GM18499 (cell line): Measurements from ENCODE around the gene ENTPD6.

Source experiments
- ATAC-seq: cut with Tn5 transposase; IDR thresholded peaks from one replicate; pipeline ENCODE4 v1.9.1; 2021; ENCODE audit warnings: moderate number of reproducible peaks; ENCODE audit not compliant: insufficient read depth, unreplicated experiment

ENTPD6 gene

DNA sequence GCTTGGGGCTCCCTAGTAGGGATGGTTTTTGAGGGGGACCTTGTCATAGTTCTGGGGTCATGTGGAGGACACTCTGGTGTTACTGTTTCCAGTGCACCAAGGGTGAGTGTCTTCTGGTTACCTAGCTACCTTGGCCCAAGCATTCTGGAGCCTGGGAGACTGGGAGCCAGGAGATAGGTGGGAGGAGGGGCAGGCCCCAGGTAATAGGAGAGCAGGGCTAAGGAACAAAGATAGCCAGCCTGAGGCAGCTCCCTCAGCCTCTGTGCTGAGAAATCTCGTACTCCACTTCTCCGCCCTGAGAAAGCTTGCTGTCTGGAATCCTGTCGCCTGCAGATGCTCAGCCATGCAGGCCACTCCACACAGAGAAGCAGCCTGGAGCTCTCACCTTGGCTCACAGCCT lies 8.3 kb upstream of the ENTPD6 start:
- no peak for ATAC-seq

DNA sequence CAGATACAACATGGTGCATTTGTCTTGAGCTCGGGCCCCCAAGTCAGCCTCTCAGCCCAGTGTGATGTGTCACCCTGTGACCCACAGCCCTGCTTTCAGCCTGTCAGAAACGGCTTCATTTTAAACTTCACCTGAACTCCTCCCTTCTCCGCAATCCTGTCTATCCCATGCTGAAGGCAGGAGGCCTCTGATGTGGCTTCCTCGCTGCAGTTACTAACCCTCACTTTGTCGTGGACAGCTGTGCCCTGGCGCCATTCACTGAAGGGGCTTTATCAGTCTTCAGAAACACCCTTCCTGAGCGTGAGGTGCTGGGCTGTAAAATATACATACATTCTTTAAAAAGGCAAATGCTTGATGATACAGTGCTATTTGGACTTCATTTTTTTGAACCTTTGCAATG lies 7.9 kb upstream of the ENTPD6 start:
- no peak for ATAC-seq

DNA sequence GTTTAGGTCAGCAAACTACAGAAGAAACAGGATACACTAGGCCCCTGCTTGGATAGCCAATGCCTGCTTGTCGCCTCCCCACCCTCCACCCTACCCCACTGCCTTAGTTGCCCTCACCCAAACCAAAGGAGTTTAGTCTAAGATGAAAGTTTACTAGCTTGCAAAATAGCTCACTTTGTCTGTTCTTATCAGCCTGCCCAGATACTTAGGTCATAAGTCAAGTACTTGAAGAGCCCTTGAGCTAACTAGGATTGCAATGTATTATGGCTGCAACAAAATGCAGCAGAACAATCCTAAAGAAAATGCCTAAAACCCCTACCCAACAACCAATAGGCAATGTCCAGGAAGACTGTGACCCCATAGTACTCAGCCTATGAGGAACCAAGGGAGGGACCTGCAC lies 7.3 kb upstream of the ENTPD6 start:
- ATAC-seq = no peak

DNA sequence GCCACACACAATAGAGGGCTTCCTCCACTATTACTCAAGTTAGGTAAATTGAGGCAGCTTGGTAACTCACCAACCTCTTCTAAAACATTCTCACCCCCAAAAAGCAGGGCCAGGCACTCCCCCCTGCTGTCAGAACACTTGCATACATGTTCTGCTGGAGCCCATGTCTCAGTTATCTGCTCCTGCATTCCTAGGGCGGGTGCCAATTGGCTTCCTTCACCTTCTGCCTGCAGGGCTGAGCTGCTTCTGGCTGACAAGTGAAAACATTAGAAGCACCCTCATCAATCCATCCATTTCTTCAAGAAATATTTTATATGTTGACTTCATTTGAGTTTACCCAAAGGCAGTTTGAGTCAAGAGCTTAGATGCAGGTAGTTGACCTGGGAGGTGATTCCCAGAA lies 4.5 kb upstream of the ENTPD6 start:
- no peak for ATAC-seq

DNA sequence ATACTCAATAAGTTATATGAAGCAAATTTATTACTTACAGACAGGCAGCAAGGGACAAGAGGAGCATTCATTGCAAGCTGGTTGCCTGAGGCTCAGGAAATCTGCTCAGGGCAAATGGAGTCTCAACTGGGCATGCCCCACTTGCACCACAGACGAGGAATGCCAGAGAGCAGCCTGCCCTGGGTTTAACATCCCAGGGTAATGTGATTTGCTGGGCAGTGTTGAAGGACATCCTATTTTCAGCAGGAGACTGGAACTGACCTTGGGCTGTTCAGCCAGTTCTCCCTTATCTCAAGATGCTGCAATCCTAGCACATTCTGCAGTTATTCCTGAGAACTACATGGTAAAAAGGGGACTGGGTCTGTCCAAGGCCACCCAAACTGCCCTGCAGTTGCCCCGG lies 3.8 kb upstream of the ENTPD6 start:
- no peak for ATAC-seq

DNA sequence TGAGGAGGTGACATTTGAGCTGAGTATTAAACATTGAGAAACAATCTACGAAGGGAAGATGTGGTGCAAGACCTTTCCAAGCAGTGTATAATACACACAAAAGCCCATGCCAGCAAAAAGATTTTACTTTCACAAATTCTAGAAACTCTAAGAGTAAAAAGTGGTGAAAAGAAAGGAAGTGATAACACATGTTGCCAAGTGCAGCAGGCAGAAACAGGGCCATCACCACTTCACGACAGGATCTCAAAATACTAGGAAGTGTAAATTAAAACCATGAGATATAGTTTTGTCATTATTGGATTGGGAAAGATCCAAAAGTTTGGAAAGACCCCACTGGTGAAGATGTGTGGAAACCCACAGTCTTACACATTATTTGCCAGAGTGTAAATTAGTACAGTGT lies 1.7 kb upstream of the ENTPD6 start:
- no peak for ATAC-seq

DNA sequence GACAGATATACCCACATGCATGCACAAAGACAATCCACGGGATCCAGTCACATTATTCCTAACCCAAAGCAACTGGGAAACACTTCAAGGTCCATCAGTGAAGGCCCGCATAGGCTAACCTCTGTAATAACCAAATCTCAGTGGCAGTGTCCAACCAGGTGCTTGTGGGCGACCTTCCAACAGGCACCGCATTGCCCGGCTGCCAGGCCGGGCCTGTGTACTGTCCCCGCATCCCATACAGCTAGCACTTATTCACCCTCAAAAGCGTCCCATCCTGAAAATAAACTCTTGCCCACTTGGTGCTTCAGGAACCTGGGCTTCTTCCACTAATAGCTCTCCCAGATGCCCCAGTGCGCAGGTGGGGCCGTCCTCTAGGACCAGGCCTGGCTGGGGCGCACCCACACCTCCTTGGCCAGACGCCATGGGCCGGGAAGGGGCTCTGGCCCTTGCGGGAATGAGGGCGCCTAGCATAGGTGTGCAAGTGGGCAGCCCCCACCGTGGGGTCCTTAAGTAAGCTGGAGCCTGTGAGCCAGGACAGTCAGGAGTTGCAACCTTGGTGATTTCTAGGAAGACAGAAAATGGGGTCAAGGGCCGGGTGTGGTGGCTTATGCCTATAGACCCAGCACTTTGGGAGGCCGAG lies 1.1 kb upstream of the ENTPD6 start:
- ATAC-seq = no peak

DNA sequence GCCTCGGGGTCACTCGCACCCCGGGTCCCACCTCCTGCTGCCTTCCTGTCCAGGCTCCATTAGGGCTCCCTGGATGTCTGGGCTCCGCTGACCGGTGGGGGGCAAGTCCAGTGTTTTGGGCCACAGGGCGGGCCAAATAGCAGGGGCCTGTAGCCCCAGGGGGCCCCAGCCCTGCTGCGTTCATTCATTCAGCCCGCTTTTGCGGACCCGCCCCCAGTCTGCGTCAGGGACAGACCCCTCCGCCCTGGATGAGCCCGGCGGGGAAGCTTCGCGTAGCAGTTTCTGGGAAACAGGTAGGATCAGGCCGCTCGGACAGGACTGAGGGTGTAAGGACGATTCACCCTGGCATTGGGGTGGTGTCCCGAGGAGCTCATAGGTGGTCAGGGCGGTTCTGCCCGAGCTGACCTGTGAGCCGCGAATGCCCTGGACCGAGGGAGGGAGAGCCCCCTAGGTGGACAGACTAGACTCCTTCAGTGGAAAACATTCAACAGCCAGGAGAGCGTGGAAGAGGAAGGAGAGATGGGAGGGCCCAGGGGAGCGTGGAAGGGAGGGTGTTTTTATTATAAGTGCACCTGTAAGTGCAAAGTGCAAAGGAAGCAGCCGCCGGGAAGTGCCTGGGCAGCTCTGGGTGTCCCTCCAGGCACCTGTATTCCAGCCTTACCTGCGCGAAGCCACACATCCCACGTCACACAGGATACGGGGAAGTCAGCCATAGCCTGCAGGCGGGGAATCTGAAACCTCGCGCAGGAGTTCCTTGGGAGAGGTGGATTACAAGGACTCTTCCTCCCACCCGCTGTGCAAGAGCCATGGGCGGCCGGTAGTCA lies 662 bp downstream of the ENTPD6 start:
- no peak for ATAC-seq

DNA sequence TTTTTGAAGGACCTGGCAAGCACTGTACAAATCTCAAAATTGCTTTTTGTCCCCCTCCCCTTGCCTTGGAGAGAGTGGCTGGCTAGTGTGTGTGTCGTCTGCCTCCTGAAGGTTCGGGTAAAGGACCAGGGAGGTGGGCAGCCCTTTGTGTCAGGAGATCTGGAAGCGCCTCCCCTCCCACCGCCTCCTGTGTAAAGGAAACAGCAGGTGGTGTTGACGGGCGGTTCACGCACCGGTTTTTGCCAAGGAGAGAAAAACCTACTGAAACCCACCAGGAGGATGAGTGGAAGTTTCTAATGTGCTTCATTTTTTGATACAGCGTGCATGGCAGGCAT lies 1.2 kb downstream of the ENTPD6 start:
- ATAC-seq = no peak

DNA sequence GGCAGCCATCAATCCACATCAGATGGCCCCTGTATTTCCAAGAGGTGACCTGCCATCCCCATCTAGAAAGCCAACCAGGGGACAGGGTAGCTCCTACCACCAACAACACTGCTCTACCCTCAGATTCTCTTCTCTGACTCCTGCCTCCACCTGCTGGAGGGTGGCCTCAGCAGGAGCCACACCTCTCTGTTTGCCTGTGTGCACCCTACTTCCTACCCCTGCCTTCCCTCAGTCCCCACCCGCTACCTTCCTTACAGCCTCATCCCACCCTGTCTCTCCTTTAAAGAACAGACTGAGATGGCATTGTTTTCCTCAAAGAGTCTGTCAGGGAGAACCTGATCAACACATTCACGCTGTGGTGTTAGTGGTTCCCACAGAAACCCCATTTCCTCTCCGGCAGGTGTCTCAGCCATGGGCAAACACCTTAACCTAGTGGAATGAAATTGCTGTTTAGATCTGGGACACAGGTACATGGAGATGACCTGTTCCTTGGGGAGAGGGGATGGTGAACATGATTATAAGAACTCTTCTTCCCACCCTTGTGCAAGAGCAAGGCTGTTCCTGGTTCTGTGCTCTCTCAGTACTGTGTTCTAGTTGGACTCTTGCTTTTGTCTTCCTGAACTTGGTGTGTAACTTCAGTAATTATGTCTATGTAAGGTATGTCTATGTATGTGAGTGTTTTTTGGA lies 1.8 kb downstream of the ENTPD6 start:
- no peak for ATAC-seq

DNA sequence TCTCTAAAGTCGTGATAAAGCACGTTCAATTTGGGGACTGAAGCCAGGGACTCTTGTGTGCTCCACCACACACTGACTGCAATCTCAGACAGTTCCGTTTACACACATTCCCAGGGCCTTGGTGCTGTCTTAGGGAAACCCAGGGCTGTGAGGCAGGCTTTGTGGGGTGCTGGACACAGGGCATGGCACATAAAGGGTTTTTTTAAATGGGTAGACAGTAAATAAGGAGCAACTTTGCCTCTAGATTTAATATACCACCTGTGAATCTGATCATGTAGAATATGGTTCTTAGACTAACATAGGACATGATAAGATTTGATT lies 2.3 kb downstream of the ENTPD6 start:
- ATAC-seq = no peak

DNA sequence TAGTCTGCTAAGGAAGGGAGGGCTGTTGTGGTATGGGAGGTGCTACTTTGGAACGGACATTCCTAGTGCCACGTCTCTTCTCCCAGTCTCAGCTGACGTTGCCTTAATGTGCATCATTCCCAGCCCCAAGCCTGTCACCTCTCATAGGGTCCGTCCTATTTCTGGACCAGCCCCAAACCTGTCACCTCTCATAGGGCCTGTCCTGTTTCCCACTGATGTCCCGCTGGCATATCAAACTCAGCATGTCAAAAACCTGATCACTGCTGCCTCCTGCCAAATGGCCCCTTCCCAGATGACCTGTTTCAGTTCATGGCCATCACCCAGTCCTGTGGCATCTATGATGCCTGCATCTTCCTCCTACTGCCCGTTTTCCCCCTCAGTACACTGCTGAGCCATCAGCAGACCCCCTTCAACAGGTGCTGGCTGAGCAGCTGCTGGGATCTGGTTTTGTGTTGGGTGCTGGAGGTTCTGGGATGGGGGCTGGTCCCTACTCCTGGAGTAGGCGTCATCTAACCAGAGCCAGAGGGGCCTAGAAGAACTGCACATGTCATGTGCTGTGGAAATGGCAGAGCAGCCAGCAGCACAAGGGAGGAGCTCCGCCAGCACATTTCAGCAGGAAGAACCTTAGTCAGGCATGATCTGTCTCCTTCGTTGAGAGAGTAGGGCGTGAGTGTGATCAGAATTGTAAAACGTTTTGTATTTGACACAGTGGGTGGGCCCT lies 3.3 kb downstream of the ENTPD6 start:
- no peak for ATAC-seq

DNA sequence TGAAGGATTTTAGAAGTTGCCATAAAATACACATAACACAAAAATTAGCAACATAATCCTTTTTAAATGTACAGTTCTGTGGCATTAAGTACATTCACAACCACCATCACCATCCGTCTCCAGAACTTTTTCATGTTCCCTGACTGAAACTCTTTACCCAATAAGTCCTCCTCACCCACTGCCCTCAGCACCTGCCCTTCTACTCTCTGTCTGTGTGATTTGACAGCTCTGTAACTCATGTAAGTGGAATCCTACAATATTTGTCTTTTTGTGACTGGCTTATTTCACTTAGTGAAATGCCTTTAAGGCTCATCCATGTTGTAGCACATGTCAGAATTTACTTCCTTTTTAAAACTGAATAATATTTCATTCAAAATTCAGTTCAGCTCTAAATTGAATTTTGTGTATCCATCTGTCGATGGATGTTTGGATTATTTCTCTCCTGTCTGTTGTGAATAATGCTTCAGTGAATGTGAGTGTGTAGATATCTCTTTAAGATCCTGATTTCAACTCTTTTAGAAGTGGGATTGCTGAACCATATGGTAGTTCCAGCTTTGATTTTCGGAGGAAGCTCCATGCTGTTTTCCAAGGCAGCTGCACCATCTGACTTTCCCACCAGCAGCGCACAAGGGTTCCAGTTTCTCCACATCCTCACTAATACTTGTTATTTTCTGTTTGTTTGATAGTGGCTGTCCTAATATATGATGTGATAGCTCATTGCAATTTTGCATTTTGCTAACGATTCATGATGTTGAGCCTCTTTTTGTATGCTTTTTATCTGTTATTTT lies 4.2 kb downstream of the ENTPD6 start:
- no peak for ATAC-seq

DNA sequence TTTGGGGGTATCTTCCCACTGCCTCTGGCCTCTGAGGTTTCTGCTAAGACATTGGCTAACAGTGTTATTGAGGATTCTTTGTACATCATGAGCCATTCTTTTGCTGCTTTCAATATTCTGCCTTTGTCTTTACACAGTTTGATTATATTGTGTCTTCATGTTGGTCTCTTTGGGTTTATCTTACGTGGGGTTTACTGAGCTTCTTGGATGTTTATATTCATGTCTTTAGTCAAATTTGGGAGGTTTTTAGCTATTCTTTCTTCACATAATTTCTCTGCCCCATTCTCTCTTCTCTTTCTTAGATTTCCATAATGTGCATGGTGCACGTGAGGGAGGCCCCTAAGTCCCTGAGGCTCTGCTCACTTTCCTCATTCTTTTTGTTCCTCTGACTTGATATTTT lies 7.6 kb downstream of the ENTPD6 start:
- ATAC-seq = no peak

DNA sequence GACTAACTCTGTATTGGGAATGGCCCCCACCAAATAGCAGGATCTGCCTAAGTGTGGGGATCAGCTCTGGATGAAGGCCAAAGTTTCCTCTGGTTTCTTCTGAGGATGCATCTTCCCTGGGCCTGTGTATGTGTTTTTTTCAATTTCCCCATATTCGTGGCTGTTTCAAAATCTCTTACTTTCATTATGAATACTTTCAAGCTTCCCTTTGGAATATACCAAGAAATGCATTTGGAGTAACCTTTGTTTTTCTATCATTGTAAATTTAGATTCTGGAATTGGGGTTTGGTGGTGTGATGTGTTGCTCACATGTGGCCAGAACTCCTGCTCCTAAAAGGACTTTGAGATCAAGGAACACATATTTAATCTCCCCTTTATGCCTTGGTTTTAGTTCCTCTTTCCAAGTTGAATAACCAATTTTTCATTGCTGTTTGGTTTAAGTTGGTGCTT lies 8.4 kb downstream of the ENTPD6 start:
- no peak for ATAC-seq

DNA sequence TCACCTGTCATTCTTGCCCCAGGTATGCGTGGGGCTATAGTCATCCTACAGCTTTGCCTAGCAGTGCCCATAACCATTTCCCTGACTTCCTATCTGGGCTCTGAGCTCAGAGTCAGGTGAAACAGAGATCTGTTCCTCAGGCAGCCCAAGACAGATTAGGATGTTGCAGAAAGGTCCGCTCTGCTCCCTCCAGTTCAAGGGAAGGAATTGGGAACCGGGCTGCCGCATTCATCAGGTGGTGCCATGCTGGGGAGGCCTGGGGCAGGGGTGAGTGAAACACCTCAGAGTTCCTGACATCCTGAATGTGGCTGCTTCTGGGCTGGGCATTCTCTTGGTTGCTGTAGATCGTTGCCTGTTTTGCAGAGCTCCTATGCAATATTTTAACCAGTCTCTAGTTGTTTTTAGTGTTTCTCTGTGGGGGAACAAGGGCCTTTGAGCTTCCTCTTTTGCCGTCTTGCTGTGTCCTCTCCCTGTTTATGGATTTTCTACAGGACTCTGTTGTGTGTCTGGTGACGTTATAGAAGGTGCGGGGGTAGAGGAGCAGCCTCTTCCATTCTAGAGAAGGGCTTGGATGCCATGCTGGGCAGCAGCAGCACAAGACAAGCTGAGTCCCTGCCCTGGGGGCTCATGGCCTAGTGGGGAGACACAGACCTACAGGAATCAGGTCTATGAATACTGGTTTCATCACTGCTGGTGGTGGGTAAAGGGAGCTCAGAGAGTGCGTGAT lies 9.2 kb downstream of the ENTPD6 start:
- ATAC-seq = no peak

DNA sequence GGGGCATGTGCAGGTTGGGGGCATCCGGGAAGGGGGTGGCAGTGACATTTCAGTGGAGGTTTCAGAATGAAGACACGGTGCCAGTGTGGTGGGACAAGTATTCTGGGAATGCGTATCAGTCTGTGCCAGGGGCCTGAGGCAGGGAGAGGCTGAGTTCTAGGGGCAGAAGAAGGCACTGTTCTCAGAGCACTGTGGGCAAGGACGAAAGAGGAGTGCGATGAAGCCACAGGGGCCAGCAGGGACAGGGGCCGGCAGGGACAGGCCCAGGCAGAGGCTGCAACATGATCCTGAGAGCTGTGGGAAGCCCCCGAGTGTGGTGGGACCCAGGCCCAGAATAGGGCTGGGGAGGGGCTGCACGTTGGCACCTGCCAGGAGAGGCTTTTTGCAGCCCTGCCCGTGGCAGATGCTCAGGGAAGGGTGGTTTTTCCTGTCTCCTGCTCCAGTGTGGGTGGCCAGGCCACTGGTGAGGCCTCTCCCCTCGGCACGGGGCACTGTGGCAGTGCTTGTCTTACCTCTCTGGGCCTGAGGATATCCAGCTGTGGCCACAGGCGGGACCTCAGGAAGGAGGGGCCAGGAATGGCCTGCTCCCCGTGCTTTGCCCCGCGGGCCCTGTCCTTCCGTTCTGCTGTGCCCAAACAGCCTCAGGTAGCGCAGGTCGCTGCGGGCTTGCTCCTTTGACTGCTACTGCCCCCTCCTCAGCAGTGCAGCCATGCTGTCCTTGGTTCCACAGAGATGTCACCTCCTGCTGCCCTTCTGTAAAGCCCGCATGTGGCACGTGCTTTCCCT lies 10.0 kb downstream of the ENTPD6 start:
- no peak for ATAC-seq

DNA sequence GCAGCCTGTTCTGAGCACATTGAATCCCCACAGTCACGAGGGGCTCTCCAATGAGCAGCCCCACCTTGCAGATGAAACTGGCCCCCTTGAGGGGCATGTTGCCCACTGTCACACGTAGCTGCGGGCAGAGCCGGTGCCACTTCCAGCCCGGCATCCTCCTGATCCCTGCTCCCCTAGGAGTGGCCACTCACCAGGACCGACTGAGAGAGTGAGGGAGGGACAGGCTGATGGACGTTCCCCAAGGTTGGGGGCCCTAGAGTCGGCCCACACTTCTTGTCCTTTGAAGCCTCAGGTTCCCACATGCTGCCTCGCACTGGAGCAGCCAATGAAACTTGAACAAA lies 10.5 kb downstream of the ENTPD6 start:
- no peak for ATAC-seq

DNA sequence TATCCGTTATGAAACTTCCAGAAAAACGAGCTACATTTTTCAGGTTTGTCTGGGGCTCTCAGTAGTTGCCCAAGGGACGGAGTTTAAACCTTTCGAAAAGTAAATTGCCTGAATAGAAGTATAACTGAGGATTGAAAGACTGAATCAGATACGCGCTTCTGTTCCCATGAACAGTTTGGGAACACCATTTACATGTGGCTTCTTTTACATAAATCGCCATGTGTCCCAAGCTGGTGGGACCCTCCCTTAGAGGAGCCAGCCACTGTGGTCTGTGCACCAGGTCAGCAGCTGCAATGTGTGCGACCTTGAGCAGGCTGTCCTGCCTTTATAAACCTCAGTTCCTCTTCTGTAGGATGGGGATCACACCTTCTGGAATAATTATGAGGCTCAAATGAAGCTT lies 11.0 kb downstream of the ENTPD6 start:
- no peak for ATAC-seq
